NCI-H2107 treated with DMSO at 0.1 percent for 48 hours (cell line): ENCODE data around the gene VPREB3.

Experiments
- DNase-seq: peaks from one replicate; lab custom pipeline; 2025; ENCODE audit not compliant: unreplicated experiment; lab: John Stamatoyannopoulos, UW

The VPREB3 gene

GRCh38 chr22:23767673-23768548 lies 13.7 kb upstream of the VPREB3 start, which contains the start of gene CHCHD10:
Gene CHCHD10 (minus strand): TSS chr22:23767972. CDS start chr22:23767874, 98 bp downstream.
- DNase-seq, result no peak

- no peak for DNase-seq
These were observed 13.1 kb upstream of the VPREB3 start for GRCh38 chr22:23767303-23767672.

- no peak for DNase-seq
These were observed 11.0 kb upstream of the VPREB3 start for GRCh38 chr22:23764899-23765881.

GRCh38 chr22:23763954-23764353 lies 9.7 kb upstream of the VPREB3 start:
- no peak for DNase-seq

GRCh38 chr22:23763579-23763945 lies 9.3 kb upstream of the VPREB3 start:
- no peak for DNase-seq

GRCh38 chr22:23762842-23763578 lies 8.8 kb upstream of the VPREB3 start, which contains the start of gene C22orf15:
Gene C22orf15 (plus strand): TSS chr22:23762990. CDS start chr22:23763307, 317 bp downstream.
- no peak for DNase-seq

GRCh38 chr22:23760056-23760455 lies 5.8 kb upstream of the VPREB3 start:
- no peak for DNase-seq

GRCh38 chr22:23759566-23759965 lies 5.3 kb upstream of the VPREB3 start:
- no peak for DNase-seq

GRCh38 chr22:23756891-23757290 lies 2.7 kb upstream of the VPREB3 start:
- no peak for DNase-seq

GRCh38 chr22:23755711-23756110 lies 1.5 kb upstream of the VPREB3 start:
- no peak for DNase-seq

GRCh38 chr22:23754980-23755636 lies 883 bp upstream of the VPREB3 start:
- DNase-seq, result no peak

GRCh38 chr22:23753385-23753784 lies 840 bp downstream of the VPREB3 start:
- DNase-seq, result no peak

GRCh38 chr22:23752750-23753149 lies 1.5 kb downstream of the VPREB3 start:
- DNase-seq, result no peak

GRCh38 chr22:23752090-23752691 lies 2.0 kb downstream of the VPREB3 start:
- DNase-seq, result no peak

GRCh38 chr22:23751441-23751996 lies 2.7 kb downstream of the VPREB3 start:
- DNase-seq, result no peak

GRCh38 chr22:23750714-23751440 lies 3.3 kb downstream of the VPREB3 start, which contains the start of gene ZNF70:
Gene ZNF70 (minus strand): TSS chr22:23751112. CDS start chr22:23745140, 5,972 bp downstream.
- peak; percentile 15 for DNase-seq

GRCh38 chr22:23750367-23750713 lies 3.9 kb downstream of the VPREB3 start:
- DNase-seq, result no peak

GRCh38 chr22:23749841-23750301 lies 4.4 kb downstream of the VPREB3 start:
- DNase-seq, result no peak

- no peak for DNase-seq
These were observed 8.4 kb downstream of the VPREB3 start for GRCh38 chr22:23745791-23746190.
